Hepatocyte (in vitro differentiated cells): Measurements from ENCODE around the gene KNTC1.

ENCODE experiments used
- EZH2 ChIP-seq: fragments of 200-600 bp; sonication (generic); IDR thresholded peaks from 2 replicates; pipeline ENCODE4 v1.6.1; 2016; ENCODE audit warnings: antibody characterized with exemption, mild to moderate bottlenecking, borderline replicate concordance
- EZH2phosphoT487 ChIP-seq: fragments of 200-600 bp; sonication (generic); IDR thresholded peaks from one replicate; pipeline ENCODE4 v1.6.1; 2018; ENCODE audit warnings: antibody characterized with exemption, mild to moderate bottlenecking, low read depth, moderate library complexity; ENCODE audit not compliant: unreplicated experiment, severe bottlenecking
- TF ChIP-seq, protein P1 (sequence below): fragments of 200-600 bp; sonication (generic); IDR thresholded peaks from 2 replicates; pipeline ENCODE4 v1.5.1; 2016; ENCODE audit warnings: antibody characterized with exemption, mild to moderate bottlenecking; ENCODE audit not compliant: poor library complexity

DNA sequence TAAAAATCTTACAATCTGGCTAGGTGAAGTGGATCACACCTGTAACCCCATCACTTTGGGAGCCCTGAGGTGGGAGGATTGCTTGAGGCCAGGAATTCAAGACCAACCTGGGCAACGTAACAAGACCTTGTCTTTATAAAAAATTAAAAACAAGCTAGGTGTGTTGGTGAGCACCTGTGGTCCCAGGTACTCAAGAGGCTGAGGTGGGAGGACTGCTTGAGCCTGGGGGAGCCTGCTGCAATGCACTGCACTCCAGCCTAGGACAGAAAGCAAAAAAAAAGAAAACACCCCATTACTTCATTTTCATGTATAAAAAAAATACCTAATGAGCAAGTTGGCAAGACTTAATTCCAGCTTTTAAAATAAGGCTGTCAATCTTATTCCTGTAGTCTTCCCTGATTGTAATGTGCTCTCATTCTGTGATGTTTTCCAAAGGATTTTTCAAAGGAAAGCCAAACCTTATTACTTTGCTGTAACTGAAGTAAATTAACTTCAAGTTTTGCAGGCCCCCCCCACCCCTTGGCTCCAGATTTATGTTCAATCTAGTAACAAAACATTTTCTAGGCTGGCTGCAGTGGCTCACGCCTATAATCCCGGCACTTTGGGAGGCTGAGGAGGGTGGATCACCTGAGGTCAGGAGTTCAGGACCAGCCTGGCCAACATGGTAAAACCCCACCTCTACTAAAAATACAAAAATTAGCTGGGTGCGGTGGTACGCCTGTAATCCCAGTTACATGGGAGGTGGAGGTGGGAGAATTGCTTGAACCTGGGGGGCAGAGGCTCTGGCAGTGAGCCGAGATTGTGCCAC is 23.1 kb upstream of the KNTC1 start:
- TF ChIP-seq EZH2 (no peak), EZH2phosphoT487 (no peak)
- TF ChIP-seq, protein P1, sequence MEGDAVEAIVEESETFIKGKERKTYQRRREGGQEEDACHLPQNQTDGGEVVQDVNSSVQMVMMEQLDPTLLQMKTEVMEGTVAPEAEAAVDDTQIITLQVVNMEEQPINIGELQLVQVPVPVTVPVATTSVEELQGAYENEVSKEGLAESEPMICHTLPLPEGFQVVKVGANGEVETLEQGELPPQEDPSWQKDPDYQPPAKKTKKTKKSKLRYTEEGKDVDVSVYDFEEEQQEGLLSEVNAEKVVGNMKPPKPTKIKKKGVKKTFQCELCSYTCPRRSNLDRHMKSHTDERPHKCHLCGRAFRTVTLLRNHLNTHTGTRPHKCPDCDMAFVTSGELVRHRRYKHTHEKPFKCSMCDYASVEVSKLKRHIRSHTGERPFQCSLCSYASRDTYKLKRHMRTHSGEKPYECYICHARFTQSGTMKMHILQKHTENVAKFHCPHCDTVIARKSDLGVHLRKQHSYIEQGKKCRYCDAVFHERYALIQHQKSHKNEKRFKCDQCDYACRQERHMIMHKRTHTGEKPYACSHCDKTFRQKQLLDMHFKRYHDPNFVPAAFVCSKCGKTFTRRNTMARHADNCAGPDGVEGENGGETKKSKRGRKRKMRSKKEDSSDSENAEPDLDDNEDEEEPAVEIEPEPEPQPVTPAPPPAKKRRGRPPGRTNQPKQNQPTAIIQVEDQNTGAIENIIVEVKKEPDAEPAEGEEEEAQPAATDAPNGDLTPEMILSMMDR: no peak
